ENCODE data around the gene CXXC1. TPM values are rescaled to one million over a fixed set of nuclear protein-coding genes. Genes with fewer than 3 reads are reported as not detected.

CXXC1 gene
- total and polyA plus RNA-seq, 2 of the 13 experiments (the other 11 are each of a cell fraction or from before 2014, with no cell fraction given) = 32.9 to 39.0 TPM

DNA sequence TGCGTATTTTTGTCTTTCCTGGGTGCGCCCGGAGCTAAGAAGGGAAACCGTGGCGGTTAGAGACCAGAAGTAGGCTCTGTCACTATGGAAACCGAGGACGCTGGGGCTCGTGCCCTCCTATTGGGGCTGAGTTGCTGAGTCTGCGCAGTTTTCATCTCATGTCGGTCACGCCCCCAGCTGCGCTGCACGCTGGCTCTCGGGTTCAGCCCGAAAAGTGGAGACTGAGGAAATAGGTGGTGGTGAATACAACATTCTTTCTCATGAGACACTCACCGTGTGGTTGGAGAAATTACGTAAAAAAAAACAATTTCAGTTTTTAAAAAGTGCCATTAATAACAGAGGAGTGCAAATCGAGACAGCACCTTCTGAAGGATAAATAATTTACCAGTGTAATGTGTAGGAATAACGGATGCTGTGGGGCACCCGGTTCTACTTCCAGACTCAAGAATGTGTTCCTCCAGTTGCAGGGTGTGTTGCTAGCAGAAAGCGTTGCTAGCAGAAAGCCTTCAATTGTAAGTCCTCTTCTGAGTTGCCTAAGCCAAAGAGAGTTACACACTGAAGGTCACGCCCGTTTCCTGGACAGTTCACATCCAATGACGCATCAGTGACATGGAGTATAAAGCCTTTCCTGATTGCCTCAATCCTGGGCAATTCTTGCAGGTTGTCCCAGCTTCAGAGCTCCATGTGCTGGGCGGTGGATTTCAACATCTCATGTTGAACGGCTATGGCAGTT, 20.4 kb upstream of the CXXC1 start (continued):
- TF ChIP-seq TGIF2 (CRISPR knock-in tag; IDR thresholded peaks at IDR 0.05) = peak; percentile 77
- TF ChIP-seq SNRNP70 (IDR thresholded peaks at IDR 0.05; ENCODE audit: low read depth, low read length) = no peak
- TF ChIP-seq, protein P1, sequence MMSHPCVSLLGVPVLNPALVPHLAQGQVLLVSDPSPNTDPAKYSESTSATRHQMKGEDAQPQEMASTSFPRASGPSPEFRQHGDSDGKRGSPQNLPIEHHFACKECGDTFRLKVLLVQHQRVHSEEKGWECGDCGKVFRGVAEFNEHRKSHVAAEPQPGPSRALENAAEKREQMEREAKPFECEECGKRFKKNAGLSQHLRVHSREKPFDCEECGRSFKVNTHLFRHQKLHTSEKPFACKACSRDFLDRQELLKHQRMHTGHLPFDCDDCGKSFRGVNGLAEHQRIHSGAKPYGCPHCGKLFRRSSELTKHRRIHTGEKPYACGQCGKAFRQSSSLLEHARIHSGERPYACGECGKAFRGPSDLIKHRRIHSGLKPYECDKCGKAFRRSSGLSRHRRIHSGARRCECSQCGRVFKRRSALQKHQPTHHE (CRISPR knock-in tag; IDR thresholded peaks at IDR 0.05; ENCODE audit: borderline replicate concordance) = no peak
- TF ChIP-seq NR2F6 (IDR thresholded peaks at IDR 0.05) = no peak
- TF ChIP-seq NR2F6 (CRISPR knock-in tag; IDR thresholded peaks at IDR 0.05) = 0 out of 2 replicates have a peak, but pooled peaks have one; percentile 23
- TF ChIP-seq, protein P2, sequence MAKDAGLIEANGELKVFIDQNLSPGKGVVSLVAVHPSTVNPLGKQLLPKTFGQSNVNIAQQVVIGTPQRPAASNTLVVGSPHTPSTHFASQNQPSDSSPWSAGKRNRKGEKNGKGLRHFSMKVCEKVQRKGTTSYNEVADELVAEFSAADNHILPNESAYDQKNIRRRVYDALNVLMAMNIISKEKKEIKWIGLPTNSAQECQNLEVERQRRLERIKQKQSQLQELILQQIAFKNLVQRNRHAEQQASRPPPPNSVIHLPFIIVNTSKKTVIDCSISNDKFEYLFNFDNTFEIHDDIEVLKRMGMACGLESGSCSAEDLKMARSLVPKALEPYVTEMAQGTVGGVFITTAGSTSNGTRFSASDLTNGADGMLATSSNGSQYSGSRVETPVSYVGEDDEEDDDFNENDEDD (CRISPR knock-in tag; IDR thresholded peaks at IDR 0.05; ENCODE audit: borderline replicate concordance) = peak; percentile 25; the same call in 1 of the 2 replicates
- TF ChIP-seq HMG20B (CRISPR knock-in tag; conservative IDR thresholded peaks at IDR 0.05) = no peak
- 0 out of 2 replicates have a peak, but pooled peaks have one; percentile 13 for TF ChIP-seq IRF2 (CRISPR knock-in tag; IDR thresholded peaks at IDR 0.05)
- TF ChIP-seq ASH2L (IDR thresholded peaks at IDR 0.05; ENCODE audit: insufficient read length, low read depth, low read length) = peak; percentile 47
- TF ChIP-seq NKX3-1 (CRISPR knock-in tag; IDR thresholded peaks at IDR 0.05) = no peak
- no peak for TF ChIP-seq TBP (CRISPR knock-in tag; IDR thresholded peaks at IDR 0.05)
- 0 out of 2 replicates have a peak, but pooled peaks have one; percentile 31 for TF ChIP-seq EED (CRISPR knock-in tag; IDR thresholded peaks at IDR 0.05)
- TF ChIP-seq MEF2D (CRISPR knock-in tag; IDR thresholded peaks at IDR 0.05) = 0 out of 2 replicates have a peak, but pooled peaks have one; percentile 18
- peak; percentile 39; the same call in 1 of the 2 replicates for TF ChIP-seq NFYB (CRISPR knock-in tag; IDR thresholded peaks at IDR 0.05)
- TF ChIP-seq MAZ (IDR thresholded peaks at IDR 0.05; ENCODE audit: borderline replicate concordance, low read depth, low read length) = no peak
- 0 out of 2 replicates have a peak, but pooled peaks have one; percentile 44 for TF ChIP-seq MAZ (CRISPR knock-in tag; IDR thresholded peaks at IDR 0.05; ENCODE audit: low read depth)
- 0 out of 2 replicates have a peak, but pooled peaks have one; percentile 58 for TF ChIP-seq ZNF772 (CRISPR knock-in tag; IDR thresholded peaks at IDR 0.05)
- no peak for TF ChIP-seq PLRG1 (conservative IDR thresholded peaks at IDR 0.05)
- TF ChIP-seq TBL1XR1 (IDR thresholded peaks at IDR 0.05; ENCODE audit: borderline replicate concordance, low read length, partially characterized antibody) = no peak
- TF ChIP-seq BCL6 (CRISPR knock-in tag; IDR thresholded peaks at IDR 0.05) = peak; percentile 89
- no peak for TF ChIP-seq ARNTL (CRISPR knock-in tag; IDR thresholded peaks at IDR 0.05)
- peak; percentile 69; the same call in 1 of the 2 replicates for TF ChIP-seq SIN3A (IDR thresholded peaks at IDR 0.05; ENCODE audit: borderline replicate concordance, low read depth, low read length)
- no peak for TF ChIP-seq GABPA (IDR thresholded peaks at IDR 0.05; ENCODE audit: low read depth, low read length)
- TF ChIP-seq GABPA (CRISPR knock-in tag; IDR thresholded peaks at IDR 0.05; ENCODE audit: low read depth) = 0 out of 2 replicates have a peak, but pooled peaks have one; percentile 25
- TF ChIP-seq, protein P3, sequence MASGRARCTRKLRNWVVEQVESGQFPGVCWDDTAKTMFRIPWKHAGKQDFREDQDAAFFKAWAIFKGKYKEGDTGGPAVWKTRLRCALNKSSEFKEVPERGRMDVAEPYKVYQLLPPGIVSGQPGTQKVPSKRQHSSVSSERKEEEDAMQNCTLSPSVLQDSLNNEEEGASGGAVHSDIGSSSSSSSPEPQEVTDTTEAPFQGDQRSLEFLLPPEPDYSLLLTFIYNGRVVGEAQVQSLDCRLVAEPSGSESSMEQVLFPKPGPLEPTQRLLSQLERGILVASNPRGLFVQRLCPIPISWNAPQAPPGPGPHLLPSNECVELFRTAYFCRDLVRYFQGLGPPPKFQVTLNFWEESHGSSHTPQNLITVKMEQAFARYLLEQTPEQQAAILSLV (CRISPR knock-in tag; IDR thresholded peaks at IDR 0.05; ENCODE audit: borderline replicate concordance) = 0 out of 2 replicates have a peak, but pooled peaks have one; percentile 26
- TF ChIP-seq SRSF9 (IDR thresholded peaks at IDR 0.05; ENCODE audit: borderline replicate concordance, insufficient read depth, low read depth, low read length, poor library complexity, severe bottlenecking) = no peak
